ENCODE results near the gene CXXC5. TPM values are rescaled to one million over a fixed set of nuclear protein-coding genes. Genes with fewer than 3 reads are reported as not detected.
A peak's percentile ranks its signal among the peaks of the same experiment; 100 is the strongest.

CXXC5 gene
- polyA plus RNA-seq, 1 of the 3 experiments (the other 2 are of a cell fraction): 47.4 TPM

DNA sequence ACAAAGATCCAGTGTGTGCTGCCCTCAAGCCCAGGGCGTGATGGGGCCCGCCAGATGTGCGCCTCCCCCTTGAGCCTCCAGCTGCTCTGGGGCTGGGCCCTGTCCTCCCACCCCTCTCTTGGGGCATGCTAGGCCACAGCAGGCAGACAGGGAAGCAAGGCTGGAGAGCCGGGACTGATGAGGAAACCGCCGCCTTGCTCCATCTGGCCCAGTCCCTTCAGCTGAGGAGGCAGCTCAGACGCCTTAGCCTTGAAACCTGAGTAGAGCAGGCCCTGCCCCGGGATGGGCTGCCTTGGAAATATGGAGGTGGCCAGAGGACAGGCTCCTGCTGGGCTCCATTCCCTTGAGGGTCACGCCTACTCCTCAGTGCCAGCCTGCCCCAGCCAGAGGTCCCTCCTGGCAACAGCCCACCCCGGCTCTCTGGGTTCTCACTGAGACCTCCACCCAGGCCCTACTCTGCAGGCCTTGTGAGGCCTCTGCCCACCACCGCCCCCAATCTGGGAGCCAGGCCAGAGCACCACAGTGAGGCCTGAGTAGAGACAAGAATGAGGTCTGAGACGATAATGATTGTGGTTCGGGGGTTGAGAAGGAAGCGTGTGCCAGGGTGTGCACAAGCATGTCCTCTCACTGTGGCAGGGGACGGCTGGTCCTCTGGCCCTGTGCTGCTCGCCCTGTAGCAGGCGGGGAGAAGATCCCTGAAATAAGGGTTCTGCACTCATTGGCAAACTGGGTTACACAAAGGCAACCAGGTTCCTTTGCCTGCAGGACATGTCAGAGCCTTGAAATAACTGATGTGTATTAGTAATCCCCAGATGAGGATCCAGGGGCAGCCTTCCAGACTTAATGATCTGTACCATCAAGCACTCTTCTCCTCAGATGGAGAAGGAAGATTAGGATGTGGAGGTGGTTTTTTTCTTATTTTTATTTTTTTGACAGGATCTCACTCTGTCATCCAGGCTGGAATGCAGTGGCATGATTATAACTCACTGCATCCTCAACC lies 30.9 kb downstream of the CXXC5 start:
- Histone ChIP-seq H3K9me3 (no peaks in the 10 kb centered on the region), H3K27ac (ENCODE audit: low read depth in 2 of 2, low read length in 1 of 2) (peak overlapping the region; percentile 54 to 99; a peak in 3 of 4 replicates), H3K79me2 (ENCODE audit: insufficient read depth) (peaks cover 82% of the 10 kb centered on the region), H3K27me3 (ENCODE audit: insufficient read depth) (no peaks in the 10 kb centered on the region), H3K9me2 (no peaks in the 10 kb centered on the region), H3F3A (replicated peaks; ENCODE audit: insufficient read depth) (no peaks in the 10 kb centered on the region), H2AFZ (ENCODE audit: low read depth) (no peak overlapping the region), H3K4me3 (ENCODE audit: low read depth in 2 of 2, low read length in 1 of 2) (no peak overlapping the region), H3K9ac (no peak overlapping the region), H4K20me1 (ENCODE audit: insufficient read depth) (peaks cover 75% of the 10 kb centered on the region), H3K36me3 (replicated peaks in 1 of 2; ENCODE audit: control insufficient read depth in 1 of 2, insufficient read depth in 2 of 2, low read length in 1 of 2) (peaks cover 22 to 40% of the 10 kb centered on the region in 2 experiments), H3K4me1 (ENCODE audit: control insufficient read depth in 1 of 2, insufficient read depth in 2 of 2, low read depth in 1 of 2, low read length in 1 of 2) (peaks cover 27 to 50% of the 10 kb centered on the region in 2 experiments; a peak in 3 of 4 replicates), H3K4me2 (no peak overlapping the region)
- WGBS (ENCODE audit: low lambda C conversion rate): 86% methylated on average over 11 of the region's 17 CpGs
- TF ChIP-seq, protein P1, sequence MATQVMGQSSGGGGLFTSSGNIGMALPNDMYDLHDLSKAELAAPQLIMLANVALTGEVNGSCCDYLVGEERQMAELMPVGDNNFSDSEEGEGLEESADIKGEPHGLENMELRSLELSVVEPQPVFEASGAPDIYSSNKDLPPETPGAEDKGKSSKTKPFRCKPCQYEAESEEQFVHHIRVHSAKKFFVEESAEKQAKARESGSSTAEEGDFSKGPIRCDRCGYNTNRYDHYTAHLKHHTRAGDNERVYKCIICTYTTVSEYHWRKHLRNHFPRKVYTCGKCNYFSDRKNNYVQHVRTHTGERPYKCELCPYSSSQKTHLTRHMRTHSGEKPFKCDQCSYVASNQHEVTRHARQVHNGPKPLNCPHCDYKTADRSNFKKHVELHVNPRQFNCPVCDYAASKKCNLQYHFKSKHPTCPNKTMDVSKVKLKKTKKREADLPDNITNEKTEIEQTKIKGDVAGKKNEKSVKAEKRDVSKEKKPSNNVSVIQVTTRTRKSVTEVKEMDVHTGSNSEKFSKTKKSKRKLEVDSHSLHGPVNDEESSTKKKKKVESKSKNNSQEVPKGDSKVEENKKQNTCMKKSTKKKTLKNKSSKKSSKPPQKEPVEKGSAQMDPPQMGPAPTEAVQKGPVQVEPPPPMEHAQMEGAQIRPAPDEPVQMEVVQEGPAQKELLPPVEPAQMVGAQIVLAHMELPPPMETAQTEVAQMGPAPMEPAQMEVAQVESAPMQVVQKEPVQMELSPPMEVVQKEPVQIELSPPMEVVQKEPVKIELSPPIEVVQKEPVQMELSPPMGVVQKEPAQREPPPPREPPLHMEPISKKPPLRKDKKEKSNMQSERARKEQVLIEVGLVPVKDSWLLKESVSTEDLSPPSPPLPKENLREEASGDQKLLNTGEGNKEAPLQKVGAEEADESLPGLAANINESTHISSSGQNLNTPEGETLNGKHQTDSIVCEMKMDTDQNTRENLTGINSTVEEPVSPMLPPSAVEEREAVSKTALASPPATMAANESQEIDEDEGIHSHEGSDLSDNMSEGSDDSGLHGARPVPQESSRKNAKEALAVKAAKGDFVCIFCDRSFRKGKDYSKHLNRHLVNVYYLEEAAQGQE (IDR thresholded peaks at IDR 0.05; ENCODE audit: low read depth, low read length): no peak
- TF ChIP-seq, protein P2, sequence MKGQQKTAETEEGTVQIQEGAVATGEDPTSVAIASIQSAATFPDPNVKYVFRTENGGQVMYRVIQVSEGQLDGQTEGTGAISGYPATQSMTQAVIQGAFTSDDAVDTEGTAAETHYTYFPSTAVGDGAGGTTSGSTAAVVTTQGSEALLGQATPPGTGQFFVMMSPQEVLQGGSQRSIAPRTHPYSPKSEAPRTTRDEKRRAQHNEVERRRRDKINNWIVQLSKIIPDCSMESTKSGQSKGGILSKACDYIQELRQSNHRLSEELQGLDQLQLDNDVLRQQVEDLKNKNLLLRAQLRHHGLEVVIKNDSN (IDR thresholded peaks at IDR 0.05; ENCODE audit: borderline replicate concordance, low read depth): no peak
- TF ChIP-seq, protein P3, sequence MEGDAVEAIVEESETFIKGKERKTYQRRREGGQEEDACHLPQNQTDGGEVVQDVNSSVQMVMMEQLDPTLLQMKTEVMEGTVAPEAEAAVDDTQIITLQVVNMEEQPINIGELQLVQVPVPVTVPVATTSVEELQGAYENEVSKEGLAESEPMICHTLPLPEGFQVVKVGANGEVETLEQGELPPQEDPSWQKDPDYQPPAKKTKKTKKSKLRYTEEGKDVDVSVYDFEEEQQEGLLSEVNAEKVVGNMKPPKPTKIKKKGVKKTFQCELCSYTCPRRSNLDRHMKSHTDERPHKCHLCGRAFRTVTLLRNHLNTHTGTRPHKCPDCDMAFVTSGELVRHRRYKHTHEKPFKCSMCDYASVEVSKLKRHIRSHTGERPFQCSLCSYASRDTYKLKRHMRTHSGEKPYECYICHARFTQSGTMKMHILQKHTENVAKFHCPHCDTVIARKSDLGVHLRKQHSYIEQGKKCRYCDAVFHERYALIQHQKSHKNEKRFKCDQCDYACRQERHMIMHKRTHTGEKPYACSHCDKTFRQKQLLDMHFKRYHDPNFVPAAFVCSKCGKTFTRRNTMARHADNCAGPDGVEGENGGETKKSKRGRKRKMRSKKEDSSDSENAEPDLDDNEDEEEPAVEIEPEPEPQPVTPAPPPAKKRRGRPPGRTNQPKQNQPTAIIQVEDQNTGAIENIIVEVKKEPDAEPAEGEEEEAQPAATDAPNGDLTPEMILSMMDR (IDR thresholded peaks at IDR 0.05): no peak
- no peak for TF ChIP-seq TCF12 (IDR thresholded peaks at IDR 0.05)
- no peak for TF ChIP-seq JUND (IDR thresholded peaks at IDR 0.05)
- TF ChIP-seq YY1 (IDR thresholded peaks at IDR 0.05; ENCODE audit: low read depth): no peak
- TF ChIP-seq POLR2AphosphoS5 (IDR thresholded peaks at IDR 0.05; ENCODE audit: low read depth, low read length): no peak
- TF ChIP-seq MEF2A (IDR thresholded peaks at IDR 0.05; ENCODE audit: borderline replicate concordance, low read depth): no peak
- no peak for TF ChIP-seq TEAD4 (IDR thresholded peaks at IDR 0.05; ENCODE audit: borderline replicate concordance, insufficient read depth)
- no peak for TF ChIP-seq CHD2 (IDR thresholded peaks at IDR 0.05; ENCODE audit: low read length, partially characterized antibody)
- no peak for TF ChIP-seq SIN3A (IDR thresholded peaks at IDR 0.05; ENCODE audit: borderline replicate concordance, low read depth, low read length)
- ChIA-PET POLR2A (interaction anchor here (1.3 to 3.1 kb wide), 8 partner anchors 8 to 41 kb away, joined by 3 to 34 read pairs (median 20); partner anchors contain the start of gene CXXC5), CTCF (interaction anchor here (1.1 to 10.3 kb wide), 7 partner anchors 10 to 88 kb away, joined by 3 to 73 read pairs (median 9); no protein-coding TSS in a partner anchor)
- peak; percentile 56 for DNase-seq
